Fibroblast of skin of right quadriceps (primary cell): ENCODE results near the gene DLGAP1.
A peak's percentile ranks its signal among the peaks of the same experiment; 100 is the strongest.

Source experiments
- DNase-seq: peaks from one replicate; pipeline ENCODE4 v3.0.0-alpha.2; 2013

DLGAP1 gene

GRCh38 chr18:3983351-3983969 is 471.6 kb downstream of the DLGAP1 start:
- peak; percentile 89 for DNase-seq

GRCh38 chr18:3982541-3982940 is 472.6 kb downstream of the DLGAP1 start:
- DNase-seq, result peak; percentile 69

GRCh38 chr18:3979024-3979423 is 476.1 kb downstream of the DLGAP1 start:
- DNase-seq, result no peak

GRCh38 chr18:3973191-3973850 is 481.8 kb downstream of the DLGAP1 start:
- peak; percentile 34 for DNase-seq

GRCh38 chr18:3972291-3972930 is 482.7 kb downstream of the DLGAP1 start:
- peak; percentile 38 for DNase-seq

DNA sequence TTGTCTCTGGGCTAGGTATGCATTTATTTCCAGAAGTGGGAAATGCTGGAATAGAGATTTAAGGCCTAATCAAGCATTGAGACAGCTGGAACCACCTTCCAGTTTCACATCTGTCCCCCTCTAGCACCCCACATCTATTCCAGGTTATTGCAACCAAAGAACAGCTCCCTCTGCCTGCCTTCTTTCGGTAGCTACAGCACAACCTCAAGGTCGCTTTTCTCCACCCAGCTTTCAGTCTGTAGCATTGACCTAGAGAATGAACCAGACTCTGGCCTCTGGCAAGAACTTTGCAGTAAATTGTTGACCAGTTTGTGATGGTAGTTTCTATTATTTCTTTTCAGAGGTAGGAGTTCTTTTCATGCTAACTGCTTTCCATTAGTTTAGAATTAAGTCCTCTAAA is 484.2 kb downstream of the DLGAP1 start:
- DNase-seq, result no peak

DNA sequence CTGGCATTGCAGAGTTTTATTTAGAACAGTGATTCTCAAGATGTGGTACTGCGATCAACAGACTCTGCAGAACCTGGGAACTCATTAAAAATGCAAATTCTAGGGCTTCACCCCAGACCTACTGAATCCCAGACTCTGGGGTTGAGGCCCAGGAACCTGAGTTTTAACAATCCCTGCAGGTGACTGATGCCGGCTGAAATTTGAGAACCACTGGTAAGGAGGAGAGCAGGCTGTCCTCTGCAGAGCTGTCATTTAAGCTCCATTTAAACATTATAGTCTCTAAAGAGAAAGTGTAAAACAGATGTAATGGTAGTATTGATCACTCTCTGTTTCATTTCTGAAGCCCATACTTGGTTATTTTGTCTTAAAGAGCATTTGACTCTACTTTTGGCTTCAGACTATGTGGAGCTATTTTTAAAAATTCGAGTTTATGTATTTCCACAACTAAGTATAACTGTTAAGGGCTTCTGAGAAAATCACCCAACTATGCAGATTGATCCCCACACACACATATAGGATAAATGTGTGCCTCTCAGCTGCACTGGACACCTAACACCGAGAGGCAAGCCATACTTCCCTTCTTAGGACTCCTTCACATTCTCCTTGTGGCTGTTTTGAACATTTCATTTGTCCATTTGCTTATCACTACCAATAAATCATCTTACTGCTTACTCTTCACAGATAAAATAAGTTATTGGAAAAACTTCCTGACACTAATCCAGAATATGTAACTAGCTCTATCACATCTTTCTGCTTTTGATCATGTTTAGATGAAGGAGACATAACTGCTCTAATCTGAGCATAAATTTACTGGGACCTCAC is 487.5 kb downstream of the DLGAP1 start:
- no peak for DNase-seq

DNA sequence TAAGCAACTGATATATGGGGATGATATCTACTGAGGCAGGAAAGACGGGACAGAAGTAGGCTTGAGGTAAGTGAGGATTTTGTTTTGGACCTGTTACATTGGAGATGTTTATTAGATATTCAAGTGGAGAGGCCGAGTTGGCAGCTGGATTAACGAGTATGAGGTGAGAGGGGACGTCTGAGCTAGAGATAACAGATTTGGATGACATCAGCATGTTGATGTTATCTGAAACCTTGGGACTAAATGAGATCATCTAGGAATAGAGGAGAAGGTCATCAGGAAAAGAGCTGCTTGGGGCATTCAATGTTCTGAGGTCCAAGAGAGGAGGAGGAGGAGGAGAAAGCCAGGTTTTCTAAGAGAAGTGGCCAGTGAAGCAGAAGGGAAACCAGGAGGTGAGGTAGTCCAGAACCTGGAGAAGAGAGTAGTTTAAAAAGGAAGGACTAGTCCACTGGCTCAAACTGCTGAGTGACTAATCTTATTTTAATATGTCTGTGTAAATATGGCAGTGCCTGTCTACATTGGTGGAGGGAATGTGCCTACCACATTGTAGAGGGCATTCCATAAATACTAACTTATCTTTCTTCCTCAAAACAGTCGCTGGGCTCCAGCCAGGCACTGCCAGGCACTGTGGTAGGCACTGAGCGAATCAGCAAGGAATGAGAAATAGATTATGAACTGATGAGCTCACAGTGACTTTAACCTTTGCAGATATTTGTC is 488.3 kb downstream of the DLGAP1 start:
- DNase-seq, result peak; percentile 41

DNA sequence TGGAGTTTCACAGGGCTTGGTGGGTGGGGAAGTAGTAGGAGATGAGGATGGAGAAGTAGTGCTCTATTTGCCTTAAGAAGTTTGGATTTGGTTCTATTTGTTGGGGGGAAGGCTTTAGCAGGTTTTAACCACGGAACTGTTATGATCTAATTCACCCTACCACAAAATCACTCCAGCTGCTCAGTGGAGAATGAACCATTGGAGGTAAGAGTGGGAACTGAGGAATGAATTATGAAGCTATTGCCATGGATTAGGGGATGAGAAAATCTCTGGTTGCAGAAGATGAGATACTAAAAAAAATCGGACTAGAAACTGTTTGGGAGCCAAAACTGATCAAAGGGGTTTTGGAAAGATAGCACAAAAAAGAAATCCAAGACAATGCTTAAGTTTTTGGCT is 488.9 kb downstream of the DLGAP1 start:
- DNase-seq, result no peak

DNA sequence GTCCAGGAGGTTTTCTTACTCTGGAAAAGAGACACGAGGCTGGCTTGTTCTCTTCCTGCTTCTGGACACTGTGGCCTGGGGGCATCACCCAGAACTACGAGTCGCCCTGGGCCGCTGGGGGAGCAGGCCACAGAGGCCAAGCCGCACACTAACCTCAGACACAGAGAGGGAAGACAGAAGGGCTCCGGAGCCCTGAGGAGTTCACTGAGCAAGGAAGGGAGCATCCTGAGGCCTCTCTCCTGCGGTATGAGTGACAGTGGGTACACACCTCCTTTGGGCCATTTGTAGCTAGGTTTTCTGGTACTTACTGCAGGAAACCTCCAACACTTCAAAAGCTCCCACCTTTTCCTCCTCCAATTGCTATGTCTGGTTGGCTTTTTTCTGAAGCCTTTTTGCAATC is 494.1 kb downstream of the DLGAP1 start:
- DNase-seq, result no peak

- no peak for DNase-seq
Observed at GRCh38 chr18:3960142-3960541, 495.0 kb downstream of the DLGAP1 start.

DNA sequence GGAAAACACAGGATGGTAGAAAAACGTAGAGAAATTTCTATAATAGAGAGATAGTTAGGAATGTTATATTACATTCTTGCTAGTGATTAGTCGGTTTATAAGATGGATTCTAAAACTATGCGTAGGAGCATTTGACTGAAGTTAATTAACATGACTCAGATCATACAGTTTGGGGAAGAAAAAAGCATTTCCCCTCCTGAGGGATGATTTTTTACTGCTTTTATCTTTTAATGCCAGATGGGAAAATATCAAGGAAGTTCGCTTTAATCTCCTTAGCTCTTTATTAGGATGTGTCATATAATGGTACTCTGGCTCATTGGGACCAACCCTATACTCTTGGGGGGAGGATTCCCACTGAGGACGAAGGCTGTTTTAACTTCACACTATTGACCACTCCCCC is 503.1 kb downstream of the DLGAP1 start:
- peak; percentile 14 for DNase-seq

- no peak for DNase-seq
Observed at GRCh38 chr18:3950668-3951404, 504.3 kb downstream of the DLGAP1 start.

DNA sequence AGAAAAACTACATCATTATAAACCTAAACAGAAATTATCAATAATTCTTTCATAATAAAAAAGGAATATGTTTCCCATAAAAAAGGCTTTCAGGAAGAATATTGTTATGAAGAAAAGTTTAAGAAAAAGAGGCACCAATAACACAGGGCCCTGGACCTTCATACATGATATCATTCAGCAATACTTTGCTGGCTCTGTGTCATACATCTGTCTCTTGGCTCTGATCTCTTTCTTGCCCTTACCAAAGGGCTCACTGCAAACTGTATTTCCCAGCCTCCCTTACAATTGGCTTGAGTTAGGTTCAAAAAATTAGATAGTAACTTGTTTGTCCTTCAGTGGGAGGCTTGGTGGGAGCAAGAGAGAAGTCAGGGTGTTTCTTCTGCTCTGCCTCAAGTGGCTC is 506.1 kb downstream of the DLGAP1 start:
- no peak for DNase-seq

- no peak for DNase-seq
Observed at GRCh38 chr18:3947383-3947782, 507.7 kb downstream of the DLGAP1 start.

DNA sequence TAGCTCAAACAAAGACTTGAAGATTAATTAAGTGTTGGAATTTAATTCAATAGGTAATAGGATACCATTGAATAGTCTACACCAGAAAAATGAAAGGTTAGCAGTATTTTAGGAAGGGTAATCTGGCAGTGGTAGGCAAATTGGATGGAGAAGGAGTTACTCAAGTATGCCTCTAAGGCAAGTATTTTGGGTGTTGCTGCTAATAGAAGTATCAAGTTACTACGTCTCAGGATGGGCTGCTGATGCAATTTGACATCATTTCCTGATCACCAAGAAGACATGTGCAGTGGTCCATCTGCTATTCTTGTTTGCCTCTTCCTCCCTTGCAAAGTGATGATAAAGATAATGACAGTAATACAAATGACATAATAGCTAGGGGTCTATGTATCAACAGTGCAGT is 519.8 kb downstream of the DLGAP1 start:
- DNase-seq, result peak; percentile 40

DNA sequence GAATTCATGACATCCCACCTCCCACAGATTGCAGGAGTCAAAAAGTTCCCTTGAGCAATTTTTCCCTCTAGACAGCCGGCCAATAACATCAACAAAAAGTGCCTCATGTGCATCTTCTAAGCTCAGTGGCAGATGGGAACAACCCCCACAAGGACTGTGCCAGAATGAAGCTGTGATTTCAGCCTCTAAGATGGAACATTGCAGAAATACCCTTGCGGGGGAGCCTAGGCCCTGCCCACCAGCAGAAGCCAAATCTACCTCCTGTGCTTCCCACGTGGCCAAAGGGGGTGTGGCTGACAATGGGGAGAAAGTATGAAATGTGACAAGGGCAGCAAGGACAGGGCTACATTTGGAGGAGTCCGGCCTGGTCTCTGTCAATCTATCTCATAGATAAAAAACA is 522.8 kb downstream of the DLGAP1 start:
- DNase-seq, result no peak

GRCh38 chr18:3931542-3932112 is 523.5 kb downstream of the DLGAP1 start:
- DNase-seq, result peak; percentile 20

GRCh38 chr18:3931013-3931315 is 524.1 kb downstream of the DLGAP1 start:
- no peak for DNase-seq

GRCh38 chr18:3930126-3931012 is 524.7 kb downstream of the DLGAP1 start:
- no peak for DNase-seq

GRCh38 chr18:3924455-3924854 is 530.7 kb downstream of the DLGAP1 start:
- peak; percentile 36 for DNase-seq
